A549 (cell line): ENCODE measurements around the gene CTSC. TPM values are rescaled to one million over a fixed set of nuclear protein-coding genes. Genes with fewer than 3 reads are reported as not detected.

Source experiments
- ATAC-seq, 2 experiments: fragments of 200-7000 bp in 1 of 2; fragments of >200 bp in 1 of 2; cut with Nextera tagmentation in 1 of 2; cut with Tn5 transposase in 1 of 2; 3 replicates each; pipeline versions ENCODE4 v1.8.0 to v1.9.1; 2018 to 2020; ENCODE audit warnings: mild to moderate bottlenecking in 1 of 2, moderate library complexity in 1 of 2
- CTCF ChIA-PET: fragments of 300-600 bp; sonication (Branson Sonifier 250); formaldehyde crosslinking; extraction: SDS; loops from one replicate; lab custom pipeline; 2021; ENCODE audit warnings: antibody characterized with exemption, inconsistent platforms; lab: Yijun Ruan, JAX
- POLR2A ChIA-PET: fragments of 350-600 bp; formaldehyde crosslinking; extraction: SDS; loops from one replicate; lab custom pipeline; 2021; ENCODE audit warnings: antibody characterized with exemption, inconsistent platforms; lab: Yijun Ruan, JAX
- DNase-seq, 2 experiments: peaks; one replicate each; pipeline versions ENCODE4 v3.0.0 to v3.0.0-alpha.2; 2011 to 2016; ENCODE audit warnings: low read depth in 1 of 2, low spot score in 1 of 2
- FAIRE-seq: peaks from 2 replicates; lab custom pipeline; 2011; peaks lifted over from hg19 to GRCh38; lab: Jason Lieb, UNC
- H3K27ac ChIP-seq, 2 experiments: fragments of >200 bp; sonication (Bioruptor Twin); formaldehyde crosslinking; 3 replicates each; pipeline ENCODE4 v1.5.1; 2016 to 2017
- H3K4me1 ChIP-seq: fragments of >200 bp; sonication (Bioruptor Twin); formaldehyde crosslinking; 3 replicates; pipeline ENCODE4 v1.6.1; 2016
- H3K4me2 ChIP-seq: fragments of >200 bp; sonication (Bioruptor Twin); formaldehyde crosslinking; 3 replicates; pipeline ENCODE4 v1.6.1; 2016
- H3K4me3 ChIP-seq: fragments of >200 bp; sonication (Bioruptor Twin); formaldehyde crosslinking; 3 replicates; pipeline ENCODE4 v1.5.1; 2016
- H3K9me3 ChIP-seq: fragments of >200 bp; sonication (Bioruptor Twin); formaldehyde crosslinking; 3 replicates; pipeline ENCODE4 v1.6.1; 2016
- CEBPB ChIP-seq, 2 experiments: fragments of >200 bp in 1 of 2; sonication (Bioruptor Twin) in 1 of 2; formaldehyde crosslinking in 1 of 2; IDR thresholded peaks; 2 replicates each; pipeline ENCODE4 v1.6.1; 2012 to 2016
- EP300 ChIP-seq, 2 experiments: fragments of >200 bp; sonication (Bioruptor Twin); formaldehyde crosslinking; IDR thresholded peaks; 2 replicates in 1 of 2; 3 replicates in 1 of 2; pipeline ENCODE4 v1.6.1; 2016 to 2017
- FOSL2 ChIP-seq, 2 experiments: fragments of 450-650 bp in 1 of 2; fragments of >200 bp in 1 of 2; sonication (Bioruptor Twin) in 1 of 2; formaldehyde crosslinking; IDR thresholded peaks; 2 replicates each; pipeline versions ENCODE4 v1.5.0 to v1.6.1; 2016 to 2020; ENCODE audit warnings: mild to moderate bottlenecking in 1 of 2, moderate library complexity in 1 of 2
- FOXS1 ChIP-seq: fragments of 250-450 bp; sonication (Bioruptor Pico); IDR thresholded peaks from 2 replicates; pipeline ENCODE4 v1.5.0; 2020; ENCODE audit warnings: mild to moderate bottlenecking, moderate library complexity
- JUN ChIP-seq, 2 experiments: fragments of >200 bp; sonication (Bioruptor Twin); formaldehyde crosslinking; IDR thresholded peaks; 2 replicates in 1 of 2; 3 replicates in 1 of 2; pipeline ENCODE4 v1.6.1; 2016 to 2017
- JUNB ChIP-seq: fragments of >200 bp; sonication (Bioruptor Twin); formaldehyde crosslinking; IDR thresholded peaks from 2 replicates; pipeline ENCODE4 v1.6.1; 2016
- KDM5A ChIP-seq: fragments of 200-600 bp; sonication (generic); IDR thresholded peaks from 2 replicates; pipeline ENCODE4 v1.6.1; 2016; ENCODE audit warnings: antibody characterized with exemption, mild to moderate bottlenecking
- MAFK ChIP-seq: fragments of 450-650 bp; IDR thresholded peaks from 2 replicates; pipeline ENCODE4 v1.6.1; 2014; ENCODE audit not compliant: partially characterized antibody
- MAZ ChIP-seq: fragments of 150-350 bp; IDR thresholded peaks from 2 replicates; pipeline ENCODE4 v1.6.1; 2014; ENCODE audit warnings: antibody characterized with exemption, low read depth, low read length, borderline replicate concordance
- NPAS2 ChIP-seq: fragments of 250-450 bp; sonication (Bioruptor Pico); IDR thresholded peaks from 2 replicates; pipeline ENCODE4 v1.8.0; 2022; ENCODE audit warnings: mild to moderate bottlenecking, moderate library complexity, borderline replicate concordance
- NR3C1 ChIP-seq: fragments of >200 bp; sonication (Bioruptor Twin); formaldehyde crosslinking; IDR thresholded peaks from 3 replicates; pipeline ENCODE4 v1.6.1; 2017
- RAD21 ChIP-seq, 2 experiments: fragments of >200 bp in 1 of 2; sonication (Bioruptor Twin) in 1 of 2; formaldehyde crosslinking in 1 of 2; IDR thresholded peaks in 1 of 2; conservative IDR thresholded peaks in 1 of 2; 2 replicates in 1 of 2; 3 replicates in 1 of 2; pipeline ENCODE4 v1.6.1; 2012 to 2018; ENCODE audit warnings: inconsistent platforms in 1 of 2
- RNF2 ChIP-seq: fragments of 200-600 bp; sonication (generic); IDR thresholded peaks from 2 replicates; pipeline ENCODE4 v1.6.1; 2016; ENCODE audit warnings: low read depth, mild to moderate bottlenecking, antibody characterized with exemption, moderate library complexity, borderline replicate concordance
- SMC3 ChIP-seq: fragments of >200 bp; sonication (Bioruptor Twin); formaldehyde crosslinking; IDR thresholded peaks from 3 replicates; pipeline ENCODE4 v1.6.1; 2018; ENCODE audit warnings: inconsistent platforms
- TFCP2L1 ChIP-seq: fragments of 250-450 bp; sonication (Bioruptor Pico); IDR thresholded peaks from 2 replicates; pipeline ENCODE4 v1.5.0; 2021; ENCODE audit warnings: mild to moderate bottlenecking
- ZNF302 ChIP-seq: fragments of 250-450 bp; sonication (Bioruptor Pico); IDR thresholded peaks from 2 replicates; pipeline ENCODE4 v1.9.0; 2021; ENCODE audit warnings: inconsistent platforms, mild to moderate bottlenecking, moderate library complexity
- WGBS: methylation state at CpG from one replicate; pipeline ENCODE4 v1.1.6; 2017; ENCODE audit errors: missing lambda C conversion rate; 5-methylcytosine and 5-hydroxymethylcytosine counted together
- polyA plus RNA-seq, 4 experiments: library from polyadenylated mRNA; depleted of rRNA in 3 of 4; stranded (reverse); fragments of >200 nt; fragmentation: RNase III in 1 of 4; extraction: RNeasy Plus Mini Kit Qiagen cat#74134 plus additional on column Dnase treatment in 1 of 4; gene quantifications; 2 replicates in 3 of 4; 3 replicates in 1 of 4; pipeline ENCODE4 v1.2.3, GENCODE V29; 2011 to 2017
- TF ChIP-seq, protein P1 (sequence below): IDR thresholded peaks from 2 replicates; pipeline ENCODE4 v1.6.1; 2012
- TF ChIP-seq, protein P2 (sequence below): IDR thresholded peaks from 2 replicates; pipeline ENCODE4 v1.6.1; 2012
- TF ChIP-seq, protein P3 (sequence below): fragments of >200 bp; sonication (Bioruptor Twin); formaldehyde crosslinking; IDR thresholded peaks from 3 replicates; pipeline ENCODE4 v1.5.1; 2016

The CTSC gene
- polyA plus RNA-seq, 2 of the 4 experiments (the other 2 are of a cell fraction), result 50.0 to 118 TPM

DNA sequence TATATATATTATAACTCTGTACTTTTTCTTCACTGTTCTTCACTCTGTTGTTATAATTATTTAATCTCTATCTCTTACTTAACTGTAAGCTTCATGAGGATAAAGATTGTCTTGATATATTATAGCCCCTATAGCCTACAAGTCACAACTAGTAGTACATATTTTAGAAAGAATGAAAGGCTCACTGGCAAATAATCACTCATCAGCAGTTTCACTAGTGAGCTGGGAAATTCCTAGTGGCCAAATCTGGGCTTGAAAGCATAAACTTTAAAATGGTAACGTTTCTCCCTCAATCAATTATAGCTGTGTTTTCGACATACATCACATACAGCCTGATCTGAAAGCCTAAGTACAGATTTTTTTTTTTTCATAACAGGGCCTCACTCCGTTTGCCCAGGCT lies 42.5 kb downstream of the CTSC start:
- WGBS, result 83% methylated on average over 3 of the region's 3 CpGs
- H3K4me3 ChIP-seq, result no peak overlapping the region
- TF ChIP-seq MAZ (no peak), FOSL2 (IDR thresholded peaks at IDR 0.05) (no peak), FOSL2 (CRISPR knock-in tag; IDR thresholded peaks at IDR 0.05) (no peak), FOXS1 (CRISPR knock-in tag) (no peak), JUNB (no peak), MAFK (peak; percentile 42), RAD21 (conservative IDR thresholded peaks at IDR 0.05 in 1 of 2, IDR thresholded peaks at IDR 0.05 in 1 of 2) (no peak)
- TF ChIP-seq, protein P1, sequence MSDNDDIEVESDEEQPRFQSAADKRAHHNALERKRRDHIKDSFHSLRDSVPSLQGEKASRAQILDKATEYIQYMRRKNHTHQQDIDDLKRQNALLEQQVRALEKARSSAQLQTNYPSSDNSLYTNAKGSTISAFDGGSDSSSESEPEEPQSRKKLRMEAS, result no peak
- ATAC-seq, result no peak
- peaks cover 9% of the 10 kb centered on the region for H3K4me1 ChIP-seq
- POLR2A ChIA-PET, result no interaction called here
- no peaks in the 10 kb centered on the region for H3K9me3 ChIP-seq
- H3K27ac ChIP-seq, result no peak overlapping the region
- H3K4me2 ChIP-seq, result no peak overlapping the region
- no peak for DNase-seq
- no peak for FAIRE-seq
- CTCF ChIA-PET, result interaction anchor here (1.0 to 1.3 kb wide), 2 partner anchors 65 to 249 kb away, joined by 3 to 4 read pairs; no protein-coding TSS in a partner anchor

DNA sequence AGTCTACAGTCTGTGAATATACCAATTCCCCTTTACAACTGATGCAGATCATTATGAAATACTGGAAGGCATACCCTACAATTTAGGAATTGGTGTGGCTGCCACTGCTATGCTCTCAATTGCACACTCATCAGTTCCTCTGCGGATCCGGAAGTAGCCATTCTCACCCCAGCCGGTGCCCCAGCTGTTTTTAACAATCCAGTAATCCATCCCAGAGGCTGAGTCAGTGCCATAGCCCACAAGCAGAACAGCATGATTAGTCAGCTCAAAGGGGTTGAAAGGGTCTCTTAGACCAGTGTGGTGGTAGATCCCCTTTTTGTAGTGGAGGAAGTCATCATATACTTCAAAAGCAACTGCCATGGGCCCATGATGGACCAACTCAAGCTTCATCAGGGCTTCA lies 43.6 kb downstream of the CTSC start:
- H3K4me2 ChIP-seq, result no peak overlapping the region
- no peak overlapping the region for H3K27ac ChIP-seq
- H3K4me3 ChIP-seq, result no peak overlapping the region
- TF ChIP-seq JUN (IDR thresholded peaks at IDR 0.05), result no peak
- TF ChIP-seq CEBPB (IDR thresholded peaks at IDR 0.05), result no peak
- no peak for TF ChIP-seq NR3C1
- no peak for TF ChIP-seq RNF2
- TF ChIP-seq, all 56 proteins: peak for 0
- CTCF ChIA-PET, result interaction anchor here (2.2 kb wide), 1 partner anchor 250 kb away, joined by 7 read pairs; no protein-coding TSS in a partner anchor
- Histone ChIP-seq H3K9me3 (no peaks in the 10 kb centered on the region), H3K4me1 (peaks cover 9% of the 10 kb centered on the region)
- WGBS, result 97% methylated on average over 3 of the region's 3 CpGs
- no peak for FAIRE-seq
- ATAC-seq, result no peak
- POLR2A ChIA-PET, result no interaction called here
- DNase-seq, result no peak

DNA sequence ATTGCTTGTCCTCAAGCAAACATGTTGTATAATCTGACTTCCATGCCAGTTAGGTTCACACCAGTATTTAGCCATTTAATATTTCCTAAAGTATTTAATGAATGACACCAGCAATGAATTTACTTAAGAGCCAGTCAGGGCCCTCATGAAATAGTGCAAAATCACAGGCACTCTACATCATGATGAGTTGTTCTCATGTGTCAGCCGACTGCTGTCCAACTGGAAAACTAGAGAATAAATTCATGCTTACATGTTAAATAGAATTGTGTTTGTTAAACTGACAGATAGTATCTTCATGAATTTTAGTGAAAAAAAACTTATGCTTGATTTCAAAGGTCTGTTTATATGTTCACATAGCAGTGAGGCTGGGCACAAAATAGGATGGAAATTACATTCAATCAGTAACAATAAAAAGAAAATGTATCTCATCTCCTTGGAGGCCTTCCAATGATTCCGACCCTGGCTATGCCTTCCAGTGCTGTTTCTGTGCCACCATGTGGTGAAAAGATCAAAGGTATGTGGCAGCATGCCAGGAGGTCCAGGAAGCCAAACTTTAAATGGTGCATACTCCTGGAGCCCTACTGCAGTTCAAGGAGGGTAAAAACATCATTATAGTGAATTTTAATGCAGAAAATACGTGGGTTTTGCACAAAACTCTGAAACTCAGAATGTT lies 45.2 kb downstream of the CTSC start:
- DNase-seq (peak in 1 of 2 experiments; percentile 31), FAIRE-seq (no peak)

More for the DNA sequence above, 45.2 kb downstream of the CTSC start:
- Histone ChIP-seq H3K4me3 (no peak overlapping the region), H3K9me3 (no peaks in the 10 kb centered on the region), H3K4me1 (peaks cover 9% of the 10 kb centered on the region), H3K4me2 (peak overlapping the region; percentile 22; the same call in 2 of the 3 replicates), H3K27ac (no peak overlapping the region)
- TF ChIP-seq, protein P2, sequence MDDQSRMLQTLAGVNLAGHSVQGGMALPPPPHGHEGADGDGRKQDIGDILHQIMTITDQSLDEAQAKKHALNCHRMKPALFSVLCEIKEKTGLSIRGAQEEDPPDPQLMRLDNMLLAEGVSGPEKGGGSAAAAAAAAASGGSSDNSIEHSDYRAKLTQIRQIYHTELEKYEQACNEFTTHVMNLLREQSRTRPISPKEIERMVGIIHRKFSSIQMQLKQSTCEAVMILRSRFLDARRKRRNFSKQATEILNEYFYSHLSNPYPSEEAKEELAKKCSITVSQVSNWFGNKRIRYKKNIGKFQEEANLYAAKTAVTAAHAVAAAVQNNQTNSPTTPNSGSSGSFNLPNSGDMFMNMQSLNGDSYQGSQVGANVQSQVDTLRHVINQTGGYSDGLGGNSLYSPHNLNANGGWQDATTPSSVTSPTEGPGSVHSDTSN, result no peak
- TF ChIP-seq NPAS2 (CRISPR knock-in tag) (no peak), SMC3 (peak; percentile 26; the same call in 1 of the 3 replicates), EP300 (IDR thresholded peaks at IDR 0.05) (no peak), TFCP2L1 (CRISPR knock-in tag) (no peak), ZNF302 (CRISPR knock-in tag) (no peak), MAZ (no peak), RAD21 (conservative IDR thresholded peaks at IDR 0.05 in 1 of 2, IDR thresholded peaks at IDR 0.05 in 1 of 2) (peak in 1 of 2 experiments; percentile 38; a peak in 2 of 5 replicates), KDM5A (no peak)
- TF ChIP-seq, protein P3, sequence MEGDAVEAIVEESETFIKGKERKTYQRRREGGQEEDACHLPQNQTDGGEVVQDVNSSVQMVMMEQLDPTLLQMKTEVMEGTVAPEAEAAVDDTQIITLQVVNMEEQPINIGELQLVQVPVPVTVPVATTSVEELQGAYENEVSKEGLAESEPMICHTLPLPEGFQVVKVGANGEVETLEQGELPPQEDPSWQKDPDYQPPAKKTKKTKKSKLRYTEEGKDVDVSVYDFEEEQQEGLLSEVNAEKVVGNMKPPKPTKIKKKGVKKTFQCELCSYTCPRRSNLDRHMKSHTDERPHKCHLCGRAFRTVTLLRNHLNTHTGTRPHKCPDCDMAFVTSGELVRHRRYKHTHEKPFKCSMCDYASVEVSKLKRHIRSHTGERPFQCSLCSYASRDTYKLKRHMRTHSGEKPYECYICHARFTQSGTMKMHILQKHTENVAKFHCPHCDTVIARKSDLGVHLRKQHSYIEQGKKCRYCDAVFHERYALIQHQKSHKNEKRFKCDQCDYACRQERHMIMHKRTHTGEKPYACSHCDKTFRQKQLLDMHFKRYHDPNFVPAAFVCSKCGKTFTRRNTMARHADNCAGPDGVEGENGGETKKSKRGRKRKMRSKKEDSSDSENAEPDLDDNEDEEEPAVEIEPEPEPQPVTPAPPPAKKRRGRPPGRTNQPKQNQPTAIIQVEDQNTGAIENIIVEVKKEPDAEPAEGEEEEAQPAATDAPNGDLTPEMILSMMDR, result no peak
- peak in 1 of 2 experiments; percentile 57; a peak in 2 of 6 replicates for ATAC-seq
- ChIA-PET CTCF (interaction anchor here (2.2 kb wide), 1 partner anchor 251 kb away, joined by 7 read pairs; no protein-coding TSS in a partner anchor), POLR2A (no interaction called here)
- 36% methylated on average over 3 of the region's 3 CpGs for WGBS
